Coronary artery (tissue), 2 donors: ENCODE measurements around the gene SEMA3A.

Source experiments
- DNase-seq: peaks from one replicate; pipeline ENCODE4 v3.0.0-alpha.2; 2017; ENCODE audit warnings: low spot score
- H3K27ac ChIP-seq, 2 donors: fragments of 200-600 bp; sonication (generic); one replicate each; pipeline ENCODE4 v1.5.1; 2016 to 2019
- H3K4me3 ChIP-seq: fragments of 200-600 bp; sonication (generic); 2 replicates; pipeline ENCODE4 v1.5.1; 2016; ENCODE audit warnings: mild to moderate bottlenecking, moderate library complexity
- TF ChIP-seq, protein P1 (sequence below): fragments of 200-600 bp; sonication (generic); IDR thresholded peaks from one replicate; pipeline ENCODE4 v1.5.1; 2019; ENCODE audit warnings: antibody characterized with exemption

Gene SEMA3A

DNA sequence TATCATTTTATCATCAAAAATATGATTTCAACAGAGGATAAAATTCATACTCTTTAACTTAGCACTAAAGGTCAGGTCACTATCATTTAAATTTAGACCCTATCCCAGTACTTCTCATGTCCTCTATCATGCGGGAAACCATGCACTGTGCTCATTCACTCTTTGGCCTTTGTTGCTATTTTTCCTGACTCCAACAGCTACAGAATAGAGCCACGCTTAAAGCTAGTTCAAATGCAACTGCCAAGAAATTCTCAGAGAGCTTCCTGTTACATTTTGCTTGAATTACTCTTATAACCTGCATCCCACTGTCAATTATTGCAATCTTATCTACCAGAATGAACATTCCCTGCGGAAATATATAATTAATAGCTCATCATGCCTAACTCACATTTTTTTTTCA is 58.3 kb downstream of the SEMA3A start:
- Histone ChIP-seq H3K27ac (no peak overlapping the region), H3K4me3 (no peak overlapping the region)
- TF ChIP-seq, protein P1, sequence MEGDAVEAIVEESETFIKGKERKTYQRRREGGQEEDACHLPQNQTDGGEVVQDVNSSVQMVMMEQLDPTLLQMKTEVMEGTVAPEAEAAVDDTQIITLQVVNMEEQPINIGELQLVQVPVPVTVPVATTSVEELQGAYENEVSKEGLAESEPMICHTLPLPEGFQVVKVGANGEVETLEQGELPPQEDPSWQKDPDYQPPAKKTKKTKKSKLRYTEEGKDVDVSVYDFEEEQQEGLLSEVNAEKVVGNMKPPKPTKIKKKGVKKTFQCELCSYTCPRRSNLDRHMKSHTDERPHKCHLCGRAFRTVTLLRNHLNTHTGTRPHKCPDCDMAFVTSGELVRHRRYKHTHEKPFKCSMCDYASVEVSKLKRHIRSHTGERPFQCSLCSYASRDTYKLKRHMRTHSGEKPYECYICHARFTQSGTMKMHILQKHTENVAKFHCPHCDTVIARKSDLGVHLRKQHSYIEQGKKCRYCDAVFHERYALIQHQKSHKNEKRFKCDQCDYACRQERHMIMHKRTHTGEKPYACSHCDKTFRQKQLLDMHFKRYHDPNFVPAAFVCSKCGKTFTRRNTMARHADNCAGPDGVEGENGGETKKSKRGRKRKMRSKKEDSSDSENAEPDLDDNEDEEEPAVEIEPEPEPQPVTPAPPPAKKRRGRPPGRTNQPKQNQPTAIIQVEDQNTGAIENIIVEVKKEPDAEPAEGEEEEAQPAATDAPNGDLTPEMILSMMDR = no peak
- DNase-seq = no peak

DNA sequence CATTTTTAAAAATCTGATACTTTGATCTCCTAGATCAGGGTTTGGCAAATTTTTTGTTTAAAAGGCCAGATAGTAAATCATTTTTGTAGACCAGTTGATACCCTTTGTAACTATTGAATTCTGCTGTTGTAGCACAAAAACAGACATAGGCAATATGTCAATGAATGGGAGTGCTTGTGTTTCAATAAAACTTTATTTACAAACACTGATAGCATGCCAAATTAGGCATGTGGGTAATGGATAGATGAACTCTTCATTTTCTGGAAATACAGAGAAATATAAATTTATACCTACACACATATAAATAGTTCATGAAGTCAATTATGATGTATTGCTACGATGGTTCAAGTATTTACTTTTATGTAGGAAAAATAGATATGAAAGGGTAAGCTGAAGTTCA is 60.4 kb downstream of the SEMA3A start:
- Histone ChIP-seq H3K27ac (no peak overlapping the region), H3K4me3 (no peak overlapping the region)
- DNase-seq = no peak
- TF ChIP-seq, protein P1 = no peak

DNA sequence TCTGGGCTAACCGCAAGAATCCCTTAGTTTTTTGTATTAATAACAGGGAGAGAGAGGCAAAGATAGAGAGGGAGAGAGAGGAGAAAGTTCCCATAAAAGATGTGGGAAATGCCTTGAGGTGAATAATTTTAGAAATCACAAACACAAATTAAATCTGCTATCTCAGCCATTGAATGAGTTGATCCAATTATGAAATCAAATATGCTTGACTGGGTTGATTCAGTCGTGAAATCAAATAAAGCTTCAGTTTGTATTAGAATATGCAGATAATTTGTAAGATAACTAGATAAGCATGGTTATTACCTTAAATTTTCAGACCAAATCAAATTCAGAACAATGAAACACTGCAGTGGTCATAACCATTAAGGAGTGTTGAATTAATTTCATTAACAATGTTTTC is 68.9 kb downstream of the SEMA3A start:
- DNase-seq = no peak
- TF ChIP-seq, protein P1 = no peak
- Histone ChIP-seq H3K27ac (no peak overlapping the region), H3K4me3 (no peak overlapping the region)

- TF ChIP-seq, protein P1 = no peak
- DNase-seq = no peak
- Histone ChIP-seq H3K4me3 (no peak overlapping the region), H3K27ac (no peak overlapping the region)
Measured at GRCh38 chr7:84123965-84124547, 70.5 kb downstream of the SEMA3A start.

DNA sequence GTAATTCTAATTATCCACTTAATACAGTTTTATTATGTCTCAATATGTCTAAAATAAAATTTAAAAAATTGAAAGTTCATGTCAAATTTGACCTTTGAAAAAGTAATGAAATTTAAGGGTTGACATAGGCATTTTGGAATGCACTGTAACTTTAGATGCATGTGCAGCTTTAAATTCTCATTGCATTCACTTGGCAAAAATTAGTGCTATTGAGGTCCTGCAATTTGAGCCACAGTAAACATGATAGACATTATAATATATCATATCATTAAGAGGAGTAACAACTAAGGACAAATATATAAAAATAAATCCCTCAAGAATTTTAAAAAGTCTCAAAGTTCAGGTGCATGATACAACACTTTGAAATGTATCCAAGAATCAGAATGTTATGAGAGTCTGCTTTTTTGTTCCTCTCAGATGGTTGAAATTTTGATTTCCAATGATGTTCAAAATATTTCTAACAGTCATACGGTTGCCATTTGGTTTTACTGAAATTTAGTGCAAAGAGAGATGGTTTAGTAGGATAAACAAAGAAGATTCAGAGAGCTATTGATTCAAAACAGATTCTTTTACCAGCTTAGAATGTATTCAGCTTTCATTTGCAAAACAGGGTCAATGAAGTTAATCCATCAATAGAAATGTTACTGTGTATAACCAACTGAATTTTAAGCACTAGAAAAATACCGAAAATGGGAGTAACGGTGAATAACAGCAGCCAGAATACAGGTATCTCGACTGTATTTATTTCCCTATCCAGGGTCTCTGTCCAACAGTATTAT is 71.8 kb downstream of the SEMA3A start:
- H3K27ac ChIP-seq = no peak overlapping the region
- TF ChIP-seq, protein P1 = no peak
- DNase-seq = no peak
- H3K4me3 ChIP-seq = no peak overlapping the region

- TF ChIP-seq, protein P1 = no peak
- Histone ChIP-seq H3K27ac (no peak overlapping the region), H3K4me3 (no peak overlapping the region)
- no peak for DNase-seq
Measured at GRCh38 chr7:84117304-84117703, 77.3 kb downstream of the SEMA3A start.
